ENCODE data around the gene WASL. TPM values are rescaled to one million over a fixed set of nuclear protein-coding genes. Genes with fewer than 3 reads are reported as not detected.
"Not testable (repeated sequence)": the region's sequence is repeated elsewhere in the genome, so short reads cannot be mapped to it uniquely, and the experiment has no call there.

The WASL gene
- total RNA-seq, 3 donors from 2014 or later: 27.8 to 38.3 (median 37.8) TPM

DNA sequence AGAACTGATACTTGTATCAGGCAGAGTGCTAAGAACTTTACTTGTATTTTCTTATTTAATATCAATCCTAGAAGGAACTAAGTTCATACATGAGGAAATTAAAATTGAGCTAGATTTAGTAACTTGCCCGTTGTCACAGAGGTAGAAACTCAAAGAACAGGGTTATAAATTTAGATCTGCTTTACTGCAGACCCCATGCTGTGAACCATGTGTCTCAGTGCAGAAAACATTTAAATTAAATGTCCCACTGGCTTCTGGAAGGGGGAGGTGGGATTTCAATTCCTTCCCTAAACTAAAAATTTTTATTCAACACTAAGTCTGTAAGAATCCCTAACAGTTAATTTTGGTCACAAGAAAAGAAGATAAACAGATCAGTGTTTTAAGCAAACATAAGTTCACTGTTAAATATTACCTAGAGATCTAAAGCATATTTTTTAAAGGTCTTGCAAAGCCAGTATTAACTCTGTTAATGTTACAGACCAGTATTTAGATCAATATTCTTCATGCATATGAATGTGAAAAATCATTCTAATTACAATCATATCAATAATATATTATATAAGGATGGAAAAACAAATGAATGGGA is 23.1 kb downstream of the WASL start:
- H3K4me1 ChIP-seq: no peaks in the 10 kb centered on the region
- no peak for DNase-seq (ENCODE audit: low spot score in 2 of 2)
- TF ChIP-seq, protein P1, sequence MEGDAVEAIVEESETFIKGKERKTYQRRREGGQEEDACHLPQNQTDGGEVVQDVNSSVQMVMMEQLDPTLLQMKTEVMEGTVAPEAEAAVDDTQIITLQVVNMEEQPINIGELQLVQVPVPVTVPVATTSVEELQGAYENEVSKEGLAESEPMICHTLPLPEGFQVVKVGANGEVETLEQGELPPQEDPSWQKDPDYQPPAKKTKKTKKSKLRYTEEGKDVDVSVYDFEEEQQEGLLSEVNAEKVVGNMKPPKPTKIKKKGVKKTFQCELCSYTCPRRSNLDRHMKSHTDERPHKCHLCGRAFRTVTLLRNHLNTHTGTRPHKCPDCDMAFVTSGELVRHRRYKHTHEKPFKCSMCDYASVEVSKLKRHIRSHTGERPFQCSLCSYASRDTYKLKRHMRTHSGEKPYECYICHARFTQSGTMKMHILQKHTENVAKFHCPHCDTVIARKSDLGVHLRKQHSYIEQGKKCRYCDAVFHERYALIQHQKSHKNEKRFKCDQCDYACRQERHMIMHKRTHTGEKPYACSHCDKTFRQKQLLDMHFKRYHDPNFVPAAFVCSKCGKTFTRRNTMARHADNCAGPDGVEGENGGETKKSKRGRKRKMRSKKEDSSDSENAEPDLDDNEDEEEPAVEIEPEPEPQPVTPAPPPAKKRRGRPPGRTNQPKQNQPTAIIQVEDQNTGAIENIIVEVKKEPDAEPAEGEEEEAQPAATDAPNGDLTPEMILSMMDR (IDR thresholded peaks at IDR 0.05): no peak
- TF ChIP-seq POLR2A (IDR thresholded peaks at IDR 0.05) (no peak), POLR2AphosphoS5 (IDR thresholded peaks at IDR 0.05) (no peak)
- no peaks in the 10 kb centered on the region for H3K9me3 ChIP-seq
- no peaks in the 10 kb centered on the region for H3K36me3 ChIP-seq
- no peak overlapping the region for H3K27ac ChIP-seq
- intact Hi-C loops (cut with DNase I; ENCODE audit: low total_unique reads): no loop called here
- H3K27me3 ChIP-seq: no peaks in the 10 kb centered on the region
- no peak overlapping the region for H3K4me3 ChIP-seq

DNA sequence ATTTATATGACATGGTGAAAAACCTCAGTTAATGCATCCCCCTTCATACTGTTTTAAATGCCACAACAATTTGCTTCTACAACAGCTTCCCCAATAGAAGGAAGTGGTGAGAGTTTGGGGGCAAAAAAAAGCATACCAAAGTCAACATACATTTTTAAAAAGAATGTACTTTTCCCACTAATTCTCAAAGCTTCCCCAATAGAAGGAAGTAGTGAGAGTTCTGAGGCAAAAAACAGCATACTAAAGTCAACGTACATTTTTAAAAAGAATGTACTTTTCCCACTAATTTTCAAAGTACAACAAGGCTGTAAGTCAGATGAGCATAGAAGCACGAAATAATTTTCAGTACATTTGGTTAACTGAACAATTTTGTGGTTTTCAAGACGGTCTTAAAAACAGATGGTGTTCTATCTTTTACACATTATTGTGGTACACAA is 24.0 kb downstream of the WASL start:
- Histone ChIP-seq H3K9me3 (no peaks in the 10 kb centered on the region), H3K4me1 (no peaks in the 10 kb centered on the region)
- TF ChIP-seq, protein P1 (IDR thresholded peaks at IDR 0.05): no peak
- TF ChIP-seq POLR2A (IDR thresholded peaks at IDR 0.05) (no peak), POLR2AphosphoS5 (IDR thresholded peaks at IDR 0.05) (no peak)

DNA sequence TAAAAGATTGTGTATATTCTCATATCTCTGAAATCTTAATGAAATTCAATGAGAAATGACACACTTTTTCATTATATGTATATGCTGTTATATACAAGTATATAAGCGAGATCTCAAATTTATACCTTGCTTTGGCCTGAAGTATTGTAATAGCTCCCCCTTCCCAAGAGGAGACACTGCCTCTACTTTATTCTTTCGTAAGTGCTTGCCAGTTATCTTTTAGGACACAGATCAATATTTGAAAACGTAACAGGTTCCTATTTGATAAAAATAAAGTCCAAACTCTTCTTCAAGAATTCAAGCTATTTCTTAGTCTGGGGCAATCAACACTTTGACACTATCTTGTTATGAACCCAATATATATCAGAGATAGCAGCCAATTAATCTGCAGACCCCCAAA is 24.9 kb downstream of the WASL start:
- no peaks in the 10 kb centered on the region for H3K36me3 ChIP-seq
- TF ChIP-seq POLR2AphosphoS5 (IDR thresholded peaks at IDR 0.05) (no peak), POLR2A (IDR thresholded peaks at IDR 0.05) (no peak)
- TF ChIP-seq, protein P1 (IDR thresholded peaks at IDR 0.05): no peak

More for the DNA sequence above, 24.0 kb downstream of the WASL start:
- no peak overlapping the region for H3K4me3 ChIP-seq
- no peaks in the 10 kb centered on the region for H3K36me3 ChIP-seq
- no peak for DNase-seq (ENCODE audit: low spot score in 2 of 2)
- no peaks in the 10 kb centered on the region for H3K27me3 ChIP-seq
- H3K27ac ChIP-seq: no peak overlapping the region
- intact Hi-C loops (cut with DNase I; ENCODE audit: low total_unique reads): no loop called here

DNA sequence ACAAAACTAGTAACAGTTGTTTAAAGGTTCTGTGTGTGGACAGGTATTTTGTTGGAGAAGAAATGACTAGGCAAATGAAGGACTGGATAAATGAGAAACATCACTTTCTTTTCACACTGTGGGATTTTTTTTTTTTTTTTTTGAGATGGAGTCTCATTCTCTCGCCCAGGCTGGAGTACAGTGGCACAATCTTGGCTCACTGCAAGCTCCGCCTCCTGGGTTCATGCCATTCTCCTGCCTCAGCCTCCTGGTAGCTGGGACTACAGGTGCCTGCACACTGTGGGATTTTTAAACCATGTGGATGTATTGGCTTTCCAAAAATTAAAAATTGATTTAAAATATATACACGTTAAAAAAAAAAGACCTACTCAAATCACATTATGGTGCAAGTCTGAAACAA is 28.3 kb downstream of the WASL start:
- H3K4me3 ChIP-seq; H3K4me1 ChIP-seq; H3K9me3 ChIP-seq; DNase-seq (ENCODE audit: low spot score in 2 of 2); H3K27ac ChIP-seq; H3K27me3 ChIP-seq; H3K36me3 ChIP-seq; intact Hi-C loops (cut with DNase I; ENCODE audit: low total_unique reads): not testable (repeated sequence)

More for the DNA sequence above, 24.9 kb downstream of the WASL start:
- Histone ChIP-seq H3K4me3 (no peak overlapping the region), H3K9me3 (no peaks in the 10 kb centered on the region), H3K27me3 (no peaks in the 10 kb centered on the region), H3K27ac (no peak overlapping the region), H3K4me1 (no peaks in the 10 kb centered on the region)
- intact Hi-C loops (cut with DNase I; ENCODE audit: low total_unique reads): no loop called here
- DNase-seq (ENCODE audit: low spot score in 2 of 2): no peak

DNA sequence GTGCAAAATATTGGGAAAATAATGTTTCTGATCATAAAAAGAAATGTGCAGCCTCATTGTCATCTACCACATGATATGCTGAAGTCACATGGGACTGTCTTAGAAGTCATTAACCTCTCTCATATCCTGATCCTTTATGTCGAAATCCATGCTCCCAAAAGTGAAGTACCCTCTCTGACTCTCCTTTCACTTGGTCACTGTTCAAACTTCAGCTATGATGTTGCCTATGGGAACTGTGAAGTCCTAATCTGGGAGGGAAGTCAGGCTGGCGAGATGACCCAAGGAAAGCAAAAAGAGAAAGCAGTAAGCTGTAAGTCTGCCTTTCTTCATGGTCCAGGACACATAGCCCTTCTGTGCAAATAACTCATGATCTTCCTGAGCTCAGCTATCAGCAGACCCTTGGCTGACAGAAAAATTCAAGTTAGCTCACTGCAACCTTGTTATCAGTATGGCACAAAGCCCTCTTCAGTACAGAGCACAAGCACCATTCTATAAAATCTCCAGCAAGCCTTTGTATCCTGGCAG is 29.5 kb downstream of the WASL start:
- Histone ChIP-seq H3K36me3 (no peaks in the 10 kb centered on the region), H3K27me3 (no peaks in the 10 kb centered on the region), H3K4me1 (peaks cover 0 to 4% of the 10 kb centered on the region in 2 donors), H3K9me3 (no peaks in the 10 kb centered on the region), H3K4me3 (no peak overlapping the region), H3K27ac (no peak overlapping the region)
- no peak for DNase-seq (ENCODE audit: low spot score in 2 of 2)
- TF ChIP-seq, protein P1 (IDR thresholded peaks at IDR 0.05): no peak
- TF ChIP-seq POLR2A (IDR thresholded peaks at IDR 0.05): no peak
- TF ChIP-seq POLR2AphosphoS5 (IDR thresholded peaks at IDR 0.05): no peak
- intact Hi-C loops (cut with DNase I; ENCODE audit: low total_unique reads): no loop called here

All from breast epithelium (tissue), 4 donors.